Sigmoid colon (tissue), 7 donors: ENCODE data around the gene RMND5A. TPM values are rescaled to one million over a fixed set of nuclear protein-coding genes. Genes with fewer than 3 reads are reported as not detected.

ENCODE experiments used
- DNase-seq: peaks from one replicate; pipeline ENCODE4 v3.0.0-alpha.2; 2019
- H3K27ac ChIP-seq, 4 donors: fragments of 200-600 bp; sonication (generic); one replicate each; pipeline ENCODE4 v1.5.1; 2016 to 2019; ENCODE audit warnings: mild to moderate bottlenecking in 1 of 4
- H3K27me3 ChIP-seq, 3 donors: fragments of 200-600 bp; sonication (generic); one replicate each; pipeline ENCODE4 v1.5.1; 2019; ENCODE audit warnings: mild to moderate bottlenecking in 1 of 3
- H3K36me3 ChIP-seq, 4 donors: fragments of 200-600 bp; sonication (generic); one replicate each; pipeline ENCODE4 v1.5.1; 2016 to 2019
- H3K4me1 ChIP-seq, 4 donors: fragments of 200-600 bp; sonication (generic); one replicate each; pipeline ENCODE4 v1.5.1; 2017 to 2019
- H3K4me3 ChIP-seq, 4 donors: fragments of 200-600 bp; sonication (generic); one replicate each; pipeline ENCODE4 v1.5.1; 2017 to 2019; ENCODE audit warnings: mild to moderate bottlenecking in 2 of 4, moderate library complexity in 1 of 4
- H3K9me3 ChIP-seq, 4 donors: fragments of 200-600 bp in 3 of 4; sonication (generic) in 3 of 4; one replicate each; pipeline versions ENCODE4 v1.5.1 to v1.6.1; 2013 to 2019
- EP300 ChIP-seq, 4 donors: sonication (generic); formaldehyde crosslinking; IDR thresholded peaks; one replicate each; pipeline ENCODE4 v1.6.1; 2017; ENCODE audit warnings: antibody characterized with exemption in 4 of 4
- POLR2A ChIP-seq, 2 donors: fragments of 450-650 bp; IDR thresholded peaks; one replicate each; pipeline ENCODE4 v1.6.1; 2016; ENCODE audit warnings: antibody characterized with exemption in 2 of 2, mild to moderate bottlenecking in 2 of 2, moderate library complexity in 2 of 2
- POLR2AphosphoS5 ChIP-seq, 4 donors: sonication (generic); formaldehyde crosslinking; IDR thresholded peaks; one replicate each; pipeline ENCODE4 v1.6.1; 2017; ENCODE audit warnings: antibody characterized with exemption in 4 of 4
- WGBS, 2 donors: extraction: QIAGEN DNeasy Blood & Tissue Kit; methylation state at CpG; one replicate each; pipeline ENCODE4 v1.1.7; 2013; 5-methylcytosine and 5-hydroxymethylcytosine counted together
- intact Hi-C: fragments of 100-400 bp; cut with DNase I; formaldehyde crosslinking; loops from one replicate; pipeline ENCODE4 v1.15.1; 2023
- polyA plus RNA-seq, 3 donors: library from polyadenylated mRNA; stranded (reverse); fragments of 200-250 nt; gene quantifications; one replicate each; pipeline ENCODE4 v1.2.3, GENCODE V29; 2013
- total RNA-seq, 4 donors: library from RNA; depleted of rRNA; stranded (reverse); fragments of >200 nt; gene quantifications; one replicate each; pipeline ENCODE4 v1.1.0, GENCODE V29; 2016
- TF ChIP-seq, protein P1 (sequence below), 4 experiments: fragments of 450-650 bp in 3 of 4; fragments of 200-600 bp in 1 of 4; IDR thresholded peaks; one replicate each; pipeline ENCODE4 v1.5.1; 2016 to 2019; ENCODE audit warnings: antibody characterized with exemption in 4 of 4, mild to moderate bottlenecking in 3 of 4, moderate library complexity in 2 of 4
- donor health status: healthy with polysubstance abuse.
- donor health status: Bipolar disorder and iron deficiency.
- donor health status: healthy.

Gene RMND5A
- total and polyA plus RNA-seq, 7 donors, result 19.9 to 58.9 (median 42.4) TPM

DNA sequence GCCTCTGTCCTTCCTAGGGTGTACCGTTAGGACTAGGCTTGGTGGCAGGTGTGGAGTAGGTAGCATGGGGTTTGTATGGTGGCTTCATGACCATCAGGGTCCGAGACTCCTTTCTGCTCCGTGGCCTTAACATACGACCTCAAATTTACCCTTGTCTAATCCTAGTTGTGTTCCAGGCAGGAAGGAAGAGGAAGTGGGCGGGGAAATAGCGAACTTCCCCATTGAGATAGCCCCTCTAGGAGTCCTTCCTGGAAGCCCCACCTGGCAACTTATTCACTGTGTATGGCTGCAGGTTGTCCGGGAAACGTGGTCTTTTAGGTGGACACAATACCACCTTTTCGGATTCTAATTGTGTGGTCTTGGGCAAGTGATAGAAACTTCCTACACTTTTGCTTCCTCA, 61.3 kb downstream of the RMND5A start:
- Histone ChIP-seq H3K4me1 (no peaks in the 10 kb centered on the region), H3K27ac (no peak overlapping the region), H3K27me3 (no peaks in the 10 kb centered on the region), H3K9me3 (no peaks in the 10 kb centered on the region), H3K36me3 (no peaks in the 10 kb centered on the region), H3K4me3 (no peak overlapping the region)
- TF ChIP-seq EP300 (IDR thresholded peaks at IDR 0.05), result no peak
- TF ChIP-seq, protein P1, sequence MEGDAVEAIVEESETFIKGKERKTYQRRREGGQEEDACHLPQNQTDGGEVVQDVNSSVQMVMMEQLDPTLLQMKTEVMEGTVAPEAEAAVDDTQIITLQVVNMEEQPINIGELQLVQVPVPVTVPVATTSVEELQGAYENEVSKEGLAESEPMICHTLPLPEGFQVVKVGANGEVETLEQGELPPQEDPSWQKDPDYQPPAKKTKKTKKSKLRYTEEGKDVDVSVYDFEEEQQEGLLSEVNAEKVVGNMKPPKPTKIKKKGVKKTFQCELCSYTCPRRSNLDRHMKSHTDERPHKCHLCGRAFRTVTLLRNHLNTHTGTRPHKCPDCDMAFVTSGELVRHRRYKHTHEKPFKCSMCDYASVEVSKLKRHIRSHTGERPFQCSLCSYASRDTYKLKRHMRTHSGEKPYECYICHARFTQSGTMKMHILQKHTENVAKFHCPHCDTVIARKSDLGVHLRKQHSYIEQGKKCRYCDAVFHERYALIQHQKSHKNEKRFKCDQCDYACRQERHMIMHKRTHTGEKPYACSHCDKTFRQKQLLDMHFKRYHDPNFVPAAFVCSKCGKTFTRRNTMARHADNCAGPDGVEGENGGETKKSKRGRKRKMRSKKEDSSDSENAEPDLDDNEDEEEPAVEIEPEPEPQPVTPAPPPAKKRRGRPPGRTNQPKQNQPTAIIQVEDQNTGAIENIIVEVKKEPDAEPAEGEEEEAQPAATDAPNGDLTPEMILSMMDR (IDR thresholded peaks at IDR 0.05), result no peak
- TF ChIP-seq POLR2A (IDR thresholded peaks at IDR 0.05), result no peak
- TF ChIP-seq POLR2AphosphoS5 (IDR thresholded peaks at IDR 0.05), result no peak
- 74 to 78% methylated on average over 9 of the region's 9 CpGs for WGBS, 2 donors
- intact Hi-C loops, result no loop called here
- no peak for DNase-seq

DNA sequence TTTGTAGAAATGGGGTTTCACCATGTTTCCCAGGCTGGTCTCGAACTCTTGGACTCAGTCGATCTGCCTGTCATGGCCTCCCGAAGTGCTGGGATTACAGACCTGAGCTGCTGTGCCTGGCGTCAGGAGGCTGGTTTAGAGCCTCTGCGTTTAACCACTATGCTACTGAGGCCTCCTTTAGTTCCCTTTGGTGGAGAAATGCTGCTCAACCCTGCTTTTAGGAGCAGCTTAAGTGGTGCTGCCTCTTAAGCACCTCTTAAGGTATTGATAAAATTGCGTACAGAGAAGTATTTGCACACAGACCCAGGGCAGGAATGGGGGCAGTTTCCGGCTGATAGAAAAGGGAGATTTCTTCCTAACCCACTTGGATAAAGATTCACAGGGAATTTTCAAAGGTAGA, 62.7 kb downstream of the RMND5A start:
- Histone ChIP-seq H3K27me3 (no peaks in the 10 kb centered on the region), H3K27ac (no peak overlapping the region), H3K4me1 (no peaks in the 10 kb centered on the region), H3K36me3 (no peaks in the 10 kb centered on the region), H3K9me3 (no peaks in the 10 kb centered on the region), H3K4me3 (no peak overlapping the region)
- WGBS, 2 donors, result 91 to 94% methylated on average over 7 of the region's 7 CpGs
- TF ChIP-seq EP300 (IDR thresholded peaks at IDR 0.05) (no peak), POLR2A (IDR thresholded peaks at IDR 0.05) (no peak), POLR2AphosphoS5 (IDR thresholded peaks at IDR 0.05) (no peak)
- TF ChIP-seq, protein P1 (IDR thresholded peaks at IDR 0.05), result no peak
- no peak for DNase-seq
- intact Hi-C loops, result no loop called here

DNA sequence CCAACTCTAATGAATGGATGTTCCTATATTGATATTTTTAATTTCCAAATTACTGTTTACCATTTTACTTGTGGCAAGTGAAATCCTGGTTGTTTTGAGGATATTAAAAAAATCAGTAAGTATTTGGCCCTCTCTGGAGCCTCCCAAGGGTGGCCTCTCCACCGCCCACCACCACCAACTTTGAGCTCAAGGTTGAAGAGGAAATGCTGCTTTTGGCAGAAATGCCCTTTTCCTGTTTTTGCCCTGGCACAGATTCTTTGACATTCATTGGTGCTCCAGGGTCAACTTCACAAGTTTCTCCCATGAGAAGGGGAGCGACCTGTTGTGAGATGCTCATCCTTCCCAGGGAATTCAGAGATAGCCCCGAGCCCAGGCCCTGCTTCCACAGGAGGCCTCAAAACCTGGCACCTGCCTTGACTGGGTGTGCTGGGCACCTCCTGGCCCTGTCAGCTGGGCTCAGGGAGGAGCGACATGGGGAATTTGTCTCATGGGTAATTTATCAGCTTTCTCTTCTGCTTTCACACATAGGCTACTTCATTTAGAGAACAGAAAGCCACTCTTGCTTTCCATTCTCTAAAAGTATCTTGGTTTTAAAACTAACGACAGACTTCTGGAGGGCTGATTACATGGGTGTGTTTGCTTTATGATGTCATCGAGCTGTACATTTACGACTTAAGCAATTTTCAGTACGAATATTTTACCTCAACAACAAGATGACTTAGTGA, 63.7 kb downstream of the RMND5A start:
- TF ChIP-seq EP300 (IDR thresholded peaks at IDR 0.05), result no peak
- TF ChIP-seq, protein P1 (IDR thresholded peaks at IDR 0.05), result no peak

DNA sequence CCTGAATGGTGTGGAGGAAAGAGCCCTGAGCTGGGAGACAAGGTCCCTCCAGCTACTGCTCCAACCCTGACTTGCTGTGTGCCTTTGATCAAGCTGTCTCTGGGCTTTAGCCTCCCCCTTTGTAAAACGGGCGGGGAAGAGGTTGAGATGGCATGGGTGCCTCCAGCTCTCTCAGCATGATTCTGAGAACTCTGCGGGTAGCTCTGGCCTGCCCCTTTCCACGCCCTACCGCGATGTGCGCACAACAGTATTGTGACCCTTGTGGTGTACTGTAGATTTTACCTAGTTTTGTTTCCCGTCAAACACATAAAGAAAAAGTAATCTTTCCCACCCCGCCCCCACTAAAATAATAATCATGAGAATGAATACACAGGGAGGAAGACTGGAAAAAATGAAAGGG, 65.4 kb downstream of the RMND5A start:
- no peak for DNase-seq
- H3K36me3 ChIP-seq, result no peaks in the 10 kb centered on the region
- H3K27me3 ChIP-seq, result peaks cover 12 to 27% (median 16%) of the 10 kb centered on the region in 3 donors
- peaks cover 0 to 21% (median 18%) of the 10 kb centered on the region in 4 donors for H3K4me1 ChIP-seq
- intact Hi-C loops, result no loop called here
- no peak overlapping the region for H3K4me3 ChIP-seq
- no peak overlapping the region for H3K27ac ChIP-seq
- whole genome bisulfite sequencing, 2 donors, result 86 to 93% methylated on average over 9 of the region's 9 CpGs
- H3K9me3 ChIP-seq, result no peaks in the 10 kb centered on the region
- TF ChIP-seq EP300 (IDR thresholded peaks at IDR 0.05) (no peak), POLR2AphosphoS5 (IDR thresholded peaks at IDR 0.05) (no peak), POLR2A (IDR thresholded peaks at IDR 0.05) (no peak)
- TF ChIP-seq, protein P1 (IDR thresholded peaks at IDR 0.05), result no peak

More for the DNA sequence above, 63.7 kb downstream of the RMND5A start:
- Histone ChIP-seq H3K9me3 (no peaks in the 10 kb centered on the region), H3K4me3 (no peak overlapping the region), H3K4me1 (peaks cover 0 to 4% (median under 1%) of the 10 kb centered on the region in 4 donors), H3K36me3 (no peaks in the 10 kb centered on the region), H3K27ac (no peak overlapping the region), H3K27me3 (peaks cover 0 to 10% (median 1%) of the 10 kb centered on the region in 3 donors)
- WGBS, 2 donors, result 41 to 59% methylated on average over 8 of the region's 8 CpGs
- intact Hi-C loops, result no loop called here
- no peak for DNase-seq
